D341Med (cell line): ENCODE results near the gene CASTOR2.
"Not testable (repeated sequence)": the region's sequence is repeated elsewhere in the genome, so short reads cannot be mapped to it uniquely, and the experiment has no call there.

ENCODE experiments used
- DNase-seq: peaks from one replicate; pipeline ENCODE4 v3.0.0; 2012; ENCODE audit warnings: low spot score

The CASTOR2 gene

GRCh38 chr7:74994869-74995543 is 30.5 kb downstream of the CASTOR2 start:
- not testable (repeated sequence) for DNase-seq

GRCh38 chr7:74996361-74996760 is 31.9 kb downstream of the CASTOR2 start:
- not testable (repeated sequence) for DNase-seq

- not testable (repeated sequence) for DNase-seq
Observed at GRCh38 chr7:74997811-74998210, 33.3 kb downstream of the CASTOR2 start.

GRCh38 chr7:75001356-75001755 is 36.9 kb downstream of the CASTOR2 start:
- DNase-seq, result not testable (repeated sequence)

GRCh38 chr7:75010036-75010435 is 45.5 kb downstream of the CASTOR2 start:
- no peak for DNase-seq

- no peak for DNase-seq
Observed at GRCh38 chr7:75017832-75018231, 53.3 kb downstream of the CASTOR2 start.

- no peak for DNase-seq
Observed at GRCh38 chr7:75018570-75019364, 54.3 kb downstream of the CASTOR2 start.

GRCh38 chr7:75019800-75020199 is 55.3 kb downstream of the CASTOR2 start:
- DNase-seq, result no peak

- DNase-seq, result no peak
Observed at GRCh38 chr7:75024922-75025321, 60.4 kb downstream of the CASTOR2 start.

GRCh38 chr7:75028299-75028698 is 63.8 kb downstream of the CASTOR2 start:
- DNase-seq, result no peak

GRCh38 chr7:75033064-75033463 is 68.6 kb downstream of the CASTOR2 start:
- no peak for DNase-seq

- no peak for DNase-seq
Observed at GRCh38 chr7:75033826-75034225, 69.3 kb downstream of the CASTOR2 start.

- DNase-seq, result peak; percentile 65
Observed at GRCh38 chr7:75038508-75038907, 74.0 kb downstream of the CASTOR2 start.

GRCh38 chr7:75039166-75039565 is 74.7 kb downstream of the CASTOR2 start:
- no peak for DNase-seq

- no peak for DNase-seq
Observed at GRCh38 chr7:75039709-75040108, 75.2 kb downstream of the CASTOR2 start.

GRCh38 chr7:75040512-75040911 is 76.0 kb downstream of the CASTOR2 start:
- DNase-seq, result no peak

GRCh38 chr7:75042286-75042685 is 77.8 kb downstream of the CASTOR2 start:
- DNase-seq, result no peak

- DNase-seq, result no peak
Observed at GRCh38 chr7:75042831-75043703, 78.6 kb downstream of the CASTOR2 start.

- peak; percentile 82 for DNase-seq
Observed at GRCh38 chr7:75045881-75046280, 81.4 kb downstream of the CASTOR2 start.

GRCh38 chr7:75048435-75049379 is 84.2 kb downstream of the CASTOR2 start:
- no peak for DNase-seq

GRCh38 chr7:75049817-75050216 is 85.3 kb downstream of the CASTOR2 start:
- DNase-seq, result no peak
